HG02642 (cell line): Measurements from ENCODE around the gene QSOX1.

Experiments
- ATAC-seq: cut with Tn5 transposase; IDR thresholded peaks from one replicate; pipeline ENCODE4 v1.9.1; 2021; ENCODE audit warnings: mild to moderate bottlenecking; ENCODE audit not compliant: unreplicated experiment, poor library complexity

QSOX1 gene

DNA sequence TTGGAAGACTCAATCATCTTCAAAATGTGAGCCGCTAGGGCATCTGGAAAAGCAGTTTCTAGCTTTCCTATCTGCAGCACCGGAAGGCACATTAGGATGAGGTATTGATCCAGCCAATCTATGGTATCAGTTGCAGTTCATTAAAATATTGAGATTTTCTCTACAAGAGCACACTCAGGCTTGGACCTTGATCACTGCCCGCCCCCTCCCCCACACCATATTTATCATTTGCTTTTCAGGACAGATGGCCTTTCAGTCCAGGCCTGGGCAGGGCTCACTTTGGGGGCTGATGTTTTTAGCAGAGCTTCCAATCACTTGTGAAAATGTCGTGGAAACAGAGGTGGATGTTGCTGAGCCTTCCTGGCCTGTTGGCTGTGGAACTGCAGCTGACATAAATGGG lies 92.9 kb downstream of the QSOX1 start:
- ATAC-seq, result no peak

DNA sequence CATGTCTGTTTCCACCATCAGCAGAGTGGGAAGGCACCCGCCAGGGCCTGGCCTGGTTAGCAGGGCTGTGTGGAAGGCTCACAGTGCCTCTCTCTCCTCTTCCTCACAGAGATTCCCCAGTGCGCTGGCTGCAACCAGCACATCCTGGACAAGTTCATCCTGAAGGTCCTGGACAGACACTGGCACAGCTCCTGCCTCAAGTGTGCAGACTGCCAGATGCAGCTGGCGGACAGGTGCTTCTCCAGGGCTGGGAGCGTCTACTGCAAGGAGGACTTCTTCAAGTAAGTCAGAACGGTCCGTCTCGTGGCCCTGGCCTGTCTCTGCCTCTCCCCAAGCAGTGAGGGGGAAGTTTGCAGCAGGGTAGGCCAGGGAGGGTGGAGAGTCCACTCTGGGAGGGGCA lies 93.5 kb downstream of the QSOX1 start:
- ATAC-seq, result no peak

DNA sequence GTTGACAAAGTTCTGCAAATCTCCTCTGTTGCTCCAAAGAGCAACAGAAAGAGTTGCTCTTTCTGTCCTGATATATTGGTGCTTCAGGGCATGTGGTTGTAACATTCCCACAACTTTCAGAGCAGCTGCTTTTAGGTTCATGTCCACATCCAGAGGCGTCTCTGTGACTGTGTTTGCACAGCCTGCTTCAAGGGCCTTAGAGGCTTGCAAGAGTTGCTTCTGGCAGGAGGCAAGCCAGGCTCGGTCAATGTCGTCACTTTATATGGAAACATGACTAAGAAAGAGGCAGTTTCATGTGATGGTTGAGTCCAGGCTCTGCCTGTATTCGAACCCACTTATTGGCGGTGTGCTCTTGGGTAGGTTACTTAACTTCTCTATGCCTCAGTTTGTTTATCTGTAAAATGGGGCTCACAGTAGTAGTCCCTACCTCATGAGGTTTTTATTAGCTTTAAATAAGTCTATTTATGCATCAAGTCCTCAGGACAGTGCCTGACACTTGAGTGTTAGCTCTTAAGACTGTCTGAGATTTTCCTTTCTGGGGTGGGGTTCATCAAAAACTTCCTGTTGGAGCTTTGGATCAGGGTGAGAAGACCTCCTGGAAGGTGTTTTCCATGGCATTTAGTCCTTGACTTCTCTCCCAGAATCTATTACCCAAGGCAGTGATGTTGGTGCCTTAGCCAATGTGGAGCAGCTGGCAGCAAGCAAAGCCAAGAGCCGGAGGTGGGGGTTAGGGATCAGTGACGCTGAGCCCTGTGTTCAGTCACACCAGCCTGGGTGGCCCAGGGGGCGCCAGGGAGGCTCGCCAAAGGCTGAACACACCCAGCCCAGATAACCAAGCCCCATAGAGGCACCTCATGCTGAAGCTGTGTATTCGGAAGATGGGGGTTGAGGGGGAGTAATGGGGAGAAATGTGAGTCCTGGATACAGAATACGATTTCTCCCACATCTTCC lies 94.3 kb downstream of the QSOX1 start:
- ATAC-seq, result no peak

DNA sequence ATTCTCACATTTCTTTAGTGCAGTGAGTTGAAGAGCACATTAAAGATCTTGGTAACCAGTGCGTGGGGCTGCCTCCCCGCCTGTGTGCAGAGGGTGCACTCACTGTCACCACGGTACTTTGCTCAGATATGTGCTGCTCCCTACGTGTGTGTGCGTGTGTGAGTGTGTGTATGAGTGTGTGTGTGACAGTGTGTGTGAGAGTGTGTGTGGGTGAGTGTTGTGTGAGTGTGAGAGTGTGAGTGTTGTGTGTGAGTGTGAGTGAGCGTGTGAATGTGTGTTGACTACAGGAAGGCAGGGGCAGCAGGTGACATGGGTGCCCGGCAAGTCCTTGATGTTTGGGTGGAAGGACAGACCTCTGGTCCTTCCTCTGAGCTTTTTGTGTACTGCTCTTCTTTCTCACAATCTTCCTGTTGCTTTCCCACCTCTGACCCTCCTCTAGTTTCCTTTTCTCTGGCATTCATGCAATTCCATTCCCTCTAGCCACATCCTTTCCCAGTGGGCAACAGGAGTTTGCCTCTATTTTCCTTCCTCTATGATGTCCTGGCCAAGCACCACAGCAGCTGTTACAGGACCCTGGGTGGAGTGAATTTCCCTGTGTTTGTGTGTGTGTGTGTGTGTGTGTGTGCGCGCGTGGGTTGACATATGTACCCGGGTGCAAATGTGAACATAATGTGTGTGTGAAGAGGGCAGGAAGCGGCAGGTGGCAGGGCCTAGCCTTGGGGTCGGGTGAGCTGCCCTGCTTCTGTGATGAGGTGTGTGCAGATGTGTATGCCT lies 95.2 kb downstream of the QSOX1 start:
- ATAC-seq, result no peak

DNA sequence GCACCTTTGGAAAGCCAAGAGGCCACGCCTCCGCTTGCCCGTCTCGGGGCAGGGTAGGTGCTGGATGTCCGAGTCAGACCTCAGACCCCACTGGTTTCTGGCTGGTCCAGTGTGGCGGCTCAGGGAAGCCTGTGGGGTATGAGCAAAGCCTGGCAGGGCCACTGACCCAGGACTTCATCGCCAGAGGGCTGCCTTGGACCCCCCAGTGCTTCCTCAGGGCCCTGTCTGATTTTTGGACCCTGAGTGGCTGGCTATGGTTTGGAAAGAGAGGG lies 95.8 kb downstream of the QSOX1 start:
- no peak for ATAC-seq

DNA sequence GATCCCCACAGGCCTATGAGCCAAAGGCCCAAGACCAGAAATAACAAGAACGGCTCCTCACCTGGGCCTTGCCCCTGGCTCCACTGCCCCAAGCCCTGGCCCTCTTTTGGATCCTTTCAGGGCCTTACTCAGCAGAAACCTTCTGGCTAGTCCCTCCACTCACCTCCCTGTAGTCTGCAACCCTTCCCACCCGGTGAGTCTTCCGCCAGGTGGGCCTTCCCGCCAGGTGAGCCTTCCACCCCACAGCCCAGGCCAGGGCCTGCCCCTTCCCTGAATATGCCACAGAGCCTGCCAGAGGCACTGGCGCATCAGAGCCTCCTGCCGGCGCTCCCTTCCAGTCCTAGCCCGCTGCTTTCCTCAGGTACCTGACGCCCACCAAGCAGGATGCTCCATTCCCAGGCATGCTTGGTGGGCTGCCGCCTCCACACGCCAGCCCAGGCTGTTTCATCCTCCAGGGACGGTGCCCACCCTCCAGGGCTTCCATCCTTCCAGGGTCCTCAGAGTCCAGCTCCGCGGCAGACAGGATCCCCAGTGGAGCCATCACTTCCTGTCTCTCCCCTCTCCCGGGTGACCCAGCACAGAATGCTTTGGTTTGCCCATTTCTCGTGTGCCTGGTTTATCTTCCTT lies 96.3 kb downstream of the QSOX1 start:
- no peak for ATAC-seq

DNA sequence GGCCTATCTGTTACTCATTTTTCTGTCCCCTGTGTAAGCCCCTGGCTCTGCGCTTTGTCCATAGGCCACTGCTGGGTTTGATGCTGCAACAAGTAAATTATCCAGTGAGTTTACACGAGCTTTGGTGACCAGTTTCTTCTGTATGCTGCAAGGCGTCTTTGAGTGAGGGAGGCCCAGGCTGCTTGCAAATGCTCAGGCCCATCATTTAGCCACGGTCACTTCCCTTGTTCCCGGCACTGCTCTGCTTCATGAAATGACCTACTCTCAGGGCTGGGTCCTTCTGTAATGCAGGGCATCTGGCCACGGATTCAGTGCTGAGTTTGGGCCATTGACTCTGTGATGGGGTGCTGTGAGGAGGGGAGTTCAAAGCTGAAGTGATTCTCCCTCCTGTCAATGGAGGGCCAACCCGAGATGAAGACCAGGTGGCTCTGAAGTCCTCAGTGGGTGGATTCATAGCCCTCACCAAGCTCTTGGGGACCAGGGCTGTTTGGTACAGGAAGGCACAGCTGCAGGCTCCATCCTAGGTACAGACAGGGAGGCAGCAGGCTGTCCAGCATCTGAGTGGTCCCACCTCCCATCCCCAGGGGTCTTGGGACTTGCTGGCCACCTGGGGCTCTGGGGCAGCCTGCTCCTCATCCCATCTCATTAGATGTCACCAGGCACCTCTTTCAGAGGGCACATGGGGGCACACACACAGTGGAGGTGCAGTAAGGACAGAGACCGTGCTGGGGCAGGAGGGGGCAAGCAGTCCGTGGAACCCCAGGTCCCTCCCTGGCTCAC lies 97.0 kb downstream of the QSOX1 start:
- ATAC-seq, result no peak

DNA sequence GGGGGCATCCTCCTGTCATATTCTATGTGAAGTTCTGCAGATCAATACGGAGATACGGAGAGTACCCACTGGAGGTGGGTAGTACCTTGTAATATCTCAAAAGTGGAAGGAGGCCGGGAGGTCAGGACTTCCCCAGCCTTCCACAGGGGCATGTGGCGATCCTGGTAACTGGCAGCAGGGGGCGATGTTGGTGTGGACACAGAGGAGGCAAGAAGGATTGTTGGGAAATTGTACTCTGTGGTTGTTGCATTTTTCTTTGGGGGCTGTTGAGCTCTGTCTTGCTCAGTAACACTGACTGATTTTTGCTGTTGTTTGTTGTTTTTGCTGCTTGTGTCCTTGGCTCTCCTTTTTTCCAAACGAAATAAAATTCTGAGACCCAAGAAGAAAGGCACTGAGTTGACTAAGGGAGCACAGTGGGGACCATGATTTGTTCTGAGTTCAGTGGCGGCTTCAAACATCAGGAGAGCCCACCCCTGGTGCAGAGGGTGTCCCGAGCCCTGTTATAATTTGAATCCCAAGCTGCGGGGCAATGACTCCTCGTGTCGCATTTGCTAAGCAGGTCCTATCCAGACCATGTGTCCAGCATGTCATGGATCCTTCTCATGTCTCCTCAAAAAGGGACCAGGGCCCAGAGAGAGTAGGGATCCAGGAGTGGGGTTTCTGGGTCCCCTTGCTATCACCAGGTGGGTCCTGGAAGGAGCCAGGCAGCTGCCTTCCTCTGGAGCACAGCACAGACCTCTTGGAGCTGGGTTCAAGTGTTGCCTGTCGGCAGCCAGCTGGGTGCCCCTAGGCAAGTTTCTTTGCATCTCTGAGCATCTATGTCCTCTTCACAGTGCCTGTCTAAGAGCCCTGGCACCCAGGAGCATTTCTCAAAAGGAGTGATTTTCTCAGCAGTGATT lies 98.2 kb downstream of the QSOX1 start:
- peak; percentile 79 for ATAC-seq
